Fibroblast of peridontal ligament (primary cell): ENCODE measurements around the gene XRCC4.
"Not testable (repeated sequence)": the region's sequence is repeated elsewhere in the genome, so short reads cannot be mapped to it uniquely, and the experiment has no call there.

ENCODE experiments used
- DNase-seq: peaks from one replicate; pipeline ENCODE4 v3.0.0-alpha.2; 2010; ENCODE audit errors: extremely low read depth

Gene XRCC4

GRCh38 chr5:83353231-83353630 is 275.9 kb downstream of the XRCC4 start:
- no peak for DNase-seq

- no peak for DNase-seq
Observed at GRCh38 chr5:83353774-83354173, 276.4 kb downstream of the XRCC4 start.

GRCh38 chr5:83354958-83355357 is 277.6 kb downstream of the XRCC4 start:
- DNase-seq = no peak

- DNase-seq = not testable (repeated sequence)
Observed at GRCh38 chr5:83355482-83356014, 278.2 kb downstream of the XRCC4 start.

GRCh38 chr5:83357621-83358231 is 280.4 kb downstream of the XRCC4 start:
- no peak for DNase-seq

- no peak for DNase-seq
Observed at GRCh38 chr5:83360573-83360972, 283.2 kb downstream of the XRCC4 start.

GRCh38 chr5:83362526-83362925 is 285.2 kb downstream of the XRCC4 start:
- DNase-seq = no peak

GRCh38 chr5:83363111-83363885 is 286.0 kb downstream of the XRCC4 start:
- no peak for DNase-seq

GRCh38 chr5:83363886-83364275 is 286.5 kb downstream of the XRCC4 start:
- no peak for DNase-seq

GRCh38 chr5:83364312-83365299 is 287.3 kb downstream of the XRCC4 start:
- no peak for DNase-seq

GRCh38 chr5:83368319-83368718 is 291.0 kb downstream of the XRCC4 start:
- DNase-seq = peak; percentile 97

- DNase-seq = peak; percentile 48
Observed at GRCh38 chr5:83368835-83369234, 291.5 kb downstream of the XRCC4 start.

- no peak for DNase-seq
Observed at GRCh38 chr5:83370957-83371356, 293.6 kb downstream of the XRCC4 start.

- no peak for DNase-seq
Observed at GRCh38 chr5:83371726-83372125, 294.4 kb downstream of the XRCC4 start.

- peak; percentile 75 for DNase-seq
Observed at GRCh38 chr5:83374547-83374946, 297.2 kb downstream of the XRCC4 start.

GRCh38 chr5:83375049-83375745 is 297.9 kb downstream of the XRCC4 start:
- peak; percentile 69 for DNase-seq

- DNase-seq = no peak
Observed at GRCh38 chr5:83376461-83376860, 299.1 kb downstream of the XRCC4 start.

- peak; percentile 93 for DNase-seq
Observed at GRCh38 chr5:83377131-83377865, 300.0 kb downstream of the XRCC4 start.

GRCh38 chr5:83378624-83379289 is 301.4 kb downstream of the XRCC4 start:
- no peak for DNase-seq

- no peak for DNase-seq
Observed at GRCh38 chr5:83385812-83386211, 308.5 kb downstream of the XRCC4 start.
